Stomach smooth muscle (tissue), 2 donors: ENCODE measurements around the gene NOBOX.
"Not testable (repeated sequence)": the region's sequence is repeated elsewhere in the genome, so short reads cannot be mapped to it uniquely, and the experiment has no call there.

ENCODE experiments used
- H3K27ac ChIP-seq: one replicate; pipeline ENCODE4 v1.7.0; 2013; ENCODE audit warnings: mild to moderate bottlenecking, low read length, inconsistent platforms
- H3K27me3 ChIP-seq, 2 donors: one replicate each; pipeline ENCODE4 v1.7.0; 2013; ENCODE audit warnings: low read length in 2 of 2; ENCODE audit not compliant: insufficient read depth in 2 of 2, control insufficient read depth in 1 of 2
- H3K36me3 ChIP-seq, 2 donors: one replicate each; pipeline ENCODE4 v1.7.0; 2013; ENCODE audit warnings: low read length in 2 of 2; ENCODE audit not compliant: control insufficient read depth in 2 of 2, insufficient read depth in 2 of 2
- H3K4me1 ChIP-seq: one replicate; pipeline ENCODE4 v1.7.0; 2013; ENCODE audit warnings: low read length; ENCODE audit not compliant: control insufficient read depth, insufficient read depth
- H3K4me3 ChIP-seq, 2 donors: one replicate each; pipeline ENCODE4 v1.7.0; 2013; ENCODE audit warnings: low read length in 2 of 2
- H3K9ac ChIP-seq, 2 donors: one replicate each; pipeline ENCODE4 v1.7.0; 2013; ENCODE audit warnings: low read length in 2 of 2, mild to moderate bottlenecking in 1 of 2
- H3K9me3 ChIP-seq, 2 donors: one replicate each; pipeline ENCODE4 v1.7.0; 2013; ENCODE audit warnings: low read length in 2 of 2; ENCODE audit not compliant: control insufficient read depth in 2 of 2
- donor health status: healthy.
- donor health status: Pancreatic carcinoma.

The NOBOX gene

DNA sequence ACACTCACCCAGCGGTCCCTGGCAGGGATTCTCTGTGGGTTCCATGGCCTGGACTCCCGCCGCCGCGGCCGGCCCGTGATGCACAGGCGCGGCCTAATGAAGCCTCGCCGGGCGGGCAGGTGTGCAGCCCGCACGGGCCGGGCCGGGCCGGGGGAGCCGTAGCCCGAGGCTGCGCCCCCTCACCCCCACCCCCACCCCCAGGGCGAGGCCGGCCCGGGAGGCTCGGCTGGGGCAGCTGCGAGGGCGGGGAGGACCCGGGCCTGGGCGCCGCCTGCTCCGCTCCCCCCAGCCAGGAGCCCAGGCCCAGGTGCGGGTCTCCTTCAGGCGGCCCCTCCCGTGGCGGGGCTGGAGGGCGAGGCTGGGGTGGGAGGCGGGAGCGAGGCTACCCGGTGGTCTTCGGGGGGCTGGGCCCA lies at the start of gene NOBOX:
NOBOX (minus strand) TSS at position 45 of the 413 bp plus-strand sequence.
- H3K36me3 ChIP-seq = no peaks in the 10 kb centered on the region
- H3K27me3 ChIP-seq = no peaks in the 10 kb centered on the region
- H3K9ac ChIP-seq = no peak within 1 kb of the TSS
- H3K27ac ChIP-seq = no peak within 1 kb of the TSS
- H3K4me3 ChIP-seq = no peak within 1 kb of the TSS
- H3K9me3 ChIP-seq = no peaks in the 10 kb centered on the region
- H3K4me1 ChIP-seq = peaks cover 5% of the 10 kb centered on the region

DNA sequence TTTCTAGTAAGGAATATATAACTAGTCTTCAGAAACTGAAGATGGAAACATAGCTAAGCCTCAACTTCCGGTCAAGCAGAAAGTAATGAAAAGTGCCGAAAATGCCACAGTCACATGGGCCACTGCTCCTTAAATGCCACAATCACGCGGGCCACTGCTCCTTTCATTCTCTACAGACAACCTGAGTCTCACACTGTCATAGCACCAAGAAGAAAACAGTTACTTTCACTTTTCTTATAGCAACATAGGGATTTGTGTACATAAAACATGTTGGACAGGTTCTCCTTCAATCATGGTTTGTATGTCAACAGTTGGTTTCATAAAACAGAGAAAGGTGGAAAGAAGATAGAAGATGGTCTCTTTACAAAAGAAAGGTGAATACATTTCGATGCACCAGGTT lies 48.6 kb upstream of the NOBOX start:
- Histone ChIP-seq H3K36me3 (no peaks in the 10 kb centered on the region), H3K27ac (no peak overlapping the region), H3K27me3 (no peaks in the 10 kb centered on the region), H3K9ac (no peak overlapping the region), H3K4me3 (no peak overlapping the region), H3K9me3 (no peaks in the 10 kb centered on the region), H3K4me1 (no peaks in the 10 kb centered on the region)

- Histone ChIP-seq H3K9ac (no peak overlapping the region), H3K27ac (no peak overlapping the region), H3K36me3 (no peaks in the 10 kb centered on the region), H3K9me3 (peaks cover 0 to 2% of the 10 kb centered on the region in 2 donors), H3K4me3 (no peak overlapping the region), H3K4me1 (no peaks in the 10 kb centered on the region), H3K27me3 (no peaks in the 10 kb centered on the region)
Measured at GRCh38 chr7:144445590-144445989, 42.1 kb upstream of the NOBOX start.

DNA sequence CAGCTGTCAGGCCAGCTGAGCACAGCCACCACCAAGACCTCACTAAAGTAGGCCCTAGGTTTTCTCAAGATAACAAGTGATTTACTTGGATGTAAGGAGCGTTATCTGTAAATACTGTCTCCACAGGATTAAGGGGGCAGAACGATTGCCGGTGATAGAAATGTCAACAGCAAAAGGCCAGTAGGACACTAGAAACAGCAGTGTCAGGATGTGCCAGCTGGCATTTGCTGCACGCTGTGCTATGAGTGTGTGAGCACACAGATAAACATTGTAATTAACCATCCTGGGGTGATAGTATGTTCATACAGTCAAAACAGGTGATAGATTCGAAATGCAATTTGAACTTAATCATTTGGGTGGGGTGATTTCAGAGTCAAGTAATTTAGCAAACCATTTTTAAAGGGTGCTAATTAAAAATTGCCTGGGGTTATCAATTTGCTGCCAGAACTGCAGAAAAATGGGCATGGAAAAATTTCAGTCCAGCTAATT lies 36.3 kb upstream of the NOBOX start:
- Histone ChIP-seq H3K9me3 (peaks cover 0 to 2% of the 10 kb centered on the region in 2 donors), H3K4me3 (no peak overlapping the region)

DNA sequence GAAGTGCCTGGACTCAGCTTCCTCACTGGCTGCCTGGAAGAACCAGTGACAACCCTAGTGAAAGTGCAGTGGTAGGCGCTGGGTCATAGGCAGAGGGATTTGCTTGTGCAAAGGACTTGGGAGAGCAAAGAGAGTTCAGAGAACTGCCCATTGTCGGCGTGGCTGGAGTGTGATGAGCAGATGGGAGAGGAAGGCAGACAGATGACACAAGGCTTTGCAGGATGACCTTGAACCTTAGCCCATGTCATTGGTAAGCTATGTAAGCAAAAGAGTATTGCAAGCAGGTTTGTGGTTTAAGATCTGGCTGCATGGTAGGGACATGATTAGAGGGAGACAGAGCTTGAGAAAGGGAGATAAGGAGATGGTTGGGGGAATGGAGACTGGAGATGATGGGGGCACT lies 35.3 kb upstream of the NOBOX start:
- H3K27ac ChIP-seq = no peak overlapping the region
- H3K27me3 ChIP-seq = no peaks in the 10 kb centered on the region
- no peaks in the 10 kb centered on the region for H3K36me3 ChIP-seq
- H3K9me3 ChIP-seq = peaks cover 0 to 2% of the 10 kb centered on the region in 2 donors
- H3K4me1 ChIP-seq = no peaks in the 10 kb centered on the region
- H3K9ac ChIP-seq = no peak overlapping the region
- H3K4me3 ChIP-seq = no peak overlapping the region

More for the DNA sequence above, 36.3 kb upstream of the NOBOX start:
- Histone ChIP-seq H3K36me3 (no peaks in the 10 kb centered on the region), H3K27ac (no peak overlapping the region), H3K4me1 (no peaks in the 10 kb centered on the region), H3K27me3 (no peaks in the 10 kb centered on the region), H3K9ac (no peak overlapping the region)

- Histone ChIP-seq H3K9me3 (peaks cover 0 to 2% of the 10 kb centered on the region in 2 donors), H3K4me1 (no peaks in the 10 kb centered on the region), H3K36me3 (no peaks in the 10 kb centered on the region), H3K9ac (no peak overlapping the region), H3K4me3 (no peak overlapping the region), H3K27ac (no peak overlapping the region), H3K27me3 (no peaks in the 10 kb centered on the region)
Measured at GRCh38 chr7:144437370-144438191, 34.1 kb upstream of the NOBOX start.

DNA sequence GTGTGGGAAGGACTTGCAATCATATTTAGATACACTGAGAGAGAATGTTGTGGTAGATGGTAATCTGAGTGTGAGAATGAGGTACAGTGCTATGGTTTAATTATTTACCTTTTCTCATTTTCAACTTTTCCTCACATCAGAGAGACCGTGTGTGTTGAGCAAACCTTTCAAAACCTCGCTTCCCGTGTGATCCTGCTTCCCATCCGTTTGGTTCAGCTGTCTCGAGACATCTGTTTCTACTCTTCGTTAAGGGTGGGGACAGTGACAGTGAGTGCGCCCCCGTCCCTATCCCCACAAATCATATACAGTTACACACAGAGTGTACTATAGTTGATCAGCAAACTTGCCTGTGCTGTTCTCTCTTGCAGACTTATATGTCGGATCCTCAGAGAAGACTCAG lies 33.0 kb upstream of the NOBOX start:
- Histone ChIP-seq H3K27me3 (no peaks in the 10 kb centered on the region), H3K9me3 (peaks cover 0 to 2% of the 10 kb centered on the region in 2 donors), H3K4me1 (no peaks in the 10 kb centered on the region), H3K4me3 (no peak overlapping the region), H3K36me3 (no peaks in the 10 kb centered on the region), H3K9ac (no peak overlapping the region), H3K27ac (no peak overlapping the region)

DNA sequence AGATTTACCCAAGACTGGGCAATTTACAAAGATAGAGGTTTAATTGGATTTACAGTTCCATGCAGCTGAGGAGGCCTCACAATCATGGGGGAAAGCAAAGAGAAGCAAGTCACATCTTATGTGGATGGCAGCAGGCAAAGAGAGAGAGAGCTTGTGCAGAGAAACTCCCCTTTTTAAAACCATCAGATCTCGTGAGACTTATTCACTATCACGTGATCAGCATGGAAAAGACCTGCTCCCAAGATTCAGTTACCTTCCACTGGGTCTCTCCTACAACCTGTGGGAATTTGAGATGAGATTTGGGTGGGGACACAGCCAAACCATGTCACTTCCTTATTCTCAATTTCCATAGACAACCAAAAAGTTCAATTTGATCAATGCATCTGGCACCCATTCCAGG lies 24.9 kb upstream of the NOBOX start:
- peaks cover 0 to 2% of the 10 kb centered on the region in 2 donors for H3K9me3 ChIP-seq
- no peak overlapping the region for H3K27ac ChIP-seq
- no peak overlapping the region for H3K4me3 ChIP-seq
- H3K4me1 ChIP-seq = no peaks in the 10 kb centered on the region
- H3K27me3 ChIP-seq = no peaks in the 10 kb centered on the region
- no peaks in the 10 kb centered on the region for H3K36me3 ChIP-seq
- H3K9ac ChIP-seq = no peak overlapping the region

DNA sequence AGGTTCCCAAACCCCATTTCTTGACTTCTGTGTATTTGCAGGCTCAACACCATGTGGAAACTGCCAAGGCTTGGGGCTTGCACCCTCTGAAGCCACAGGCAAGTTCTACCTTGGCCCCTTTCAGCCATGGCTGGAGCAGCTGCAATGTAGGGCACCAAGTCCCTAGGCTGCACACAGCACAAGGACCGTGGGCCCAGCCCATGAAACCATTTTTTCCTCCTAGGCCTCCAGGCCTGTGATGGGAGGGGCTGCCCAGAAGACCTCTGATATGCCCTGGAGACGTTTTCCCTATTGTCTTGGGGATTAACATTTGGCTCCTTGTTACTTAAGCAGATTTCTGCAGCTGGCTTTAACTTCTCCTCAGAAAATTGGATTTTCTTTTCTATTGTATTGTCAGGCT lies 24.0 kb upstream of the NOBOX start:
- not testable (repeated sequence) for H3K4me3 ChIP-seq, H3K27ac ChIP-seq, H3K36me3 ChIP-seq, H3K27me3 ChIP-seq, H3K9me3 ChIP-seq, H3K9ac ChIP-seq, H3K4me1 ChIP-seq

GRCh38 chr7:144418931-144419330 lies 15.4 kb upstream of the NOBOX start:
- H3K36me3 ChIP-seq, H3K9me3 ChIP-seq, H3K9ac ChIP-seq, H3K4me1 ChIP-seq, H3K27ac ChIP-seq, H3K27me3 ChIP-seq, H3K4me3 ChIP-seq: not testable (repeated sequence)

GRCh38 chr7:144416341-144416740 lies 12.8 kb upstream of the NOBOX start:
- no peaks in the 10 kb centered on the region for H3K4me1 ChIP-seq
- H3K9ac ChIP-seq = no peak overlapping the region
- no peaks in the 10 kb centered on the region for H3K27me3 ChIP-seq
- no peaks in the 10 kb centered on the region for H3K36me3 ChIP-seq
- H3K27ac ChIP-seq = no peak overlapping the region
- no peaks in the 10 kb centered on the region for H3K9me3 ChIP-seq
- no peak overlapping the region for H3K4me3 ChIP-seq
